NCI-H2107 (cell line): Measurements from ENCODE around the gene UHRF2.
"Not testable (repeated sequence)": the region's sequence is repeated elsewhere in the genome, so short reads cannot be mapped to it uniquely, and the experiment has no call there.

Experiments
- DNase-seq: peaks from one replicate; lab custom pipeline; 2025; lab: John Stamatoyannopoulos, UW

Gene UHRF2

GRCh38 chr9:6428940-6429889 lies 16.2 kb downstream of the UHRF2 start:
- no peak for DNase-seq

- DNase-seq: no peak
Measured at GRCh38 chr9:6431038-6431437, 18.0 kb downstream of the UHRF2 start.

GRCh38 chr9:6433410-6433809 lies 20.4 kb downstream of the UHRF2 start:
- DNase-seq: no peak

GRCh38 chr9:6439051-6439703 lies 26.2 kb downstream of the UHRF2 start:
- DNase-seq: no peak

- no peak for DNase-seq
Measured at GRCh38 chr9:6440405-6440804, 27.4 kb downstream of the UHRF2 start.

- no peak for DNase-seq
Measured at GRCh38 chr9:6441269-6441668, 28.3 kb downstream of the UHRF2 start.

- no peak for DNase-seq
Measured at GRCh38 chr9:6443661-6444060, 30.7 kb downstream of the UHRF2 start.

- DNase-seq: no peak
Measured at GRCh38 chr9:6444128-6444527, 31.1 kb downstream of the UHRF2 start.

- DNase-seq: no peak
Measured at GRCh38 chr9:6449086-6449485, 36.1 kb downstream of the UHRF2 start.

GRCh38 chr9:6449645-6450044 lies 36.6 kb downstream of the UHRF2 start:
- DNase-seq: no peak

- DNase-seq: no peak
Measured at GRCh38 chr9:6450641-6451375, 37.8 kb downstream of the UHRF2 start.

GRCh38 chr9:6455292-6455691 lies 42.3 kb downstream of the UHRF2 start:
- not testable (repeated sequence) for DNase-seq

GRCh38 chr9:6458704-6459103 lies 45.7 kb downstream of the UHRF2 start:
- not testable (repeated sequence) for DNase-seq

- no peak for DNase-seq
Measured at GRCh38 chr9:6459718-6460117, 46.7 kb downstream of the UHRF2 start.

GRCh38 chr9:6460189-6460768 lies 47.3 kb downstream of the UHRF2 start:
- DNase-seq: no peak

GRCh38 chr9:6461619-6462018 lies 48.6 kb downstream of the UHRF2 start:
- DNase-seq: no peak

- no peak for DNase-seq
Measured at GRCh38 chr9:6467006-6467625, 54.1 kb downstream of the UHRF2 start.

GRCh38 chr9:6471231-6471850 lies 58.3 kb downstream of the UHRF2 start:
- DNase-seq: no peak

- no peak for DNase-seq
Measured at GRCh38 chr9:6473151-6473550, 60.2 kb downstream of the UHRF2 start.

- no peak for DNase-seq
Measured at GRCh38 chr9:6479959-6480358, 67.0 kb downstream of the UHRF2 start.

GRCh38 chr9:6484210-6484609 lies 71.2 kb downstream of the UHRF2 start:
- no peak for DNase-seq
